GM23338 (cell line): ENCODE data around the gene GTF3C2. TPM values are rescaled to one million over a fixed set of nuclear protein-coding genes. Genes with fewer than 3 reads are reported as not detected.

Source experiments
- ATAC-seq: fragments of 200-7000 bp; cut with Tn5 transposase; 3 replicates; pipeline ENCODE4 v1.9.1; 2020
- DNase-seq: peaks from one replicate; pipeline ENCODE4 v3.0.0-alpha.2; 2015; ENCODE audit warnings: low spot score
- H2AFZ ChIP-seq: fragments of 200-600 bp; sonication (generic); 2 replicates; pipeline ENCODE4 v1.8.0; 2016; ENCODE audit warnings: antibody characterized with exemption, mild to moderate bottlenecking, moderate library complexity
- H3F3A ChIP-seq: fragments of 200-600 bp; sonication (generic); replicated peaks from 2 replicates; pipeline ENCODE4 v1.8.0; 2017; ENCODE audit warnings: antibody characterized with exemption, mixed run types, low read depth
- H3K27ac ChIP-seq: fragments of 200-600 bp; sonication (generic); 2 replicates; pipeline ENCODE4 v1.6.1; 2016; ENCODE audit warnings: low read depth
- H3K27me3 ChIP-seq: fragments of 200-600 bp; sonication (generic); 2 replicates; pipeline ENCODE4 v1.8.0; 2016; ENCODE audit warnings: mild to moderate bottlenecking, mixed run types, moderate library complexity; ENCODE audit not compliant: insufficient read depth
- H3K36me3 ChIP-seq: fragments of 200-600 bp; sonication (generic); 2 replicates; pipeline ENCODE4 v1.8.0; 2016; ENCODE audit warnings: mild to moderate bottlenecking; ENCODE audit not compliant: insufficient read depth
- H3K4me1 ChIP-seq: fragments of 200-600 bp; sonication (generic); 2 replicates; pipeline ENCODE4 v1.8.0; 2016; ENCODE audit warnings: mild to moderate bottlenecking, moderate library complexity; ENCODE audit not compliant: insufficient read depth
- H3K4me2 ChIP-seq: fragments of 200-600 bp; sonication (generic); 2 replicates; pipeline ENCODE4 v1.7.1; 2017; ENCODE audit warnings: mixed run types
- H3K4me3 ChIP-seq: fragments of 200-600 bp; sonication (generic); 2 replicates; pipeline ENCODE4 v1.6.1; 2016; ENCODE audit warnings: mixed run types
- H3K79me2 ChIP-seq: fragments of 200-600 bp; sonication (generic); replicated peaks from 2 replicates; pipeline ENCODE4 v1.8.0; 2017; ENCODE audit warnings: mild to moderate bottlenecking; ENCODE audit not compliant: insufficient read depth
- H3K9me2 ChIP-seq: fragments of 200-600 bp; sonication (generic); 2 replicates; pipeline ENCODE4 v1.8.0; 2017; ENCODE audit not compliant: insufficient read depth
- H4K20me1 ChIP-seq: fragments of 200-600 bp; sonication (generic); replicated peaks from 2 replicates; pipeline ENCODE4 v1.8.0; 2017; ENCODE audit warnings: mild to moderate bottlenecking; ENCODE audit not compliant: insufficient read depth
- H3K27ac Mint-ChIP-seq: 2 replicates; pipeline ENCODE4 v1.8.0; 2020; ENCODE audit warnings: inconsistent platforms, mild to moderate bottlenecking, moderate library complexity, mixed read lengths
- H3K27me3 Mint-ChIP-seq: 3 replicates; pipeline ENCODE4 v1.8.0; 2022; ENCODE audit warnings: low read depth, mild to moderate bottlenecking, moderate library complexity, mixed read lengths, inconsistent platforms; ENCODE audit not compliant: insufficient read depth, poor library complexity
- H3K36me3 Mint-ChIP-seq: 3 replicates; pipeline ENCODE4 v1.8.0; 2021; ENCODE audit warnings: low read depth, mild to moderate bottlenecking, inconsistent platforms, moderate library complexity, mixed read lengths
- H3K4me1 Mint-ChIP-seq: 3 replicates; pipeline ENCODE4 v1.8.0; 2020; ENCODE audit warnings: mild to moderate bottlenecking, inconsistent platforms, mixed read lengths
- H3K4me3 Mint-ChIP-seq: 3 replicates; pipeline ENCODE4 v1.8.0; 2021; ENCODE audit warnings: moderate library complexity, mild to moderate bottlenecking, inconsistent platforms, mixed read lengths
- H3K9me3 Mint-ChIP-seq: 3 replicates; pipeline ENCODE4 v1.8.0; 2020; ENCODE audit warnings: moderate library complexity, mild to moderate bottlenecking, inconsistent platforms, mixed read lengths
- CREB1 ChIP-seq: fragments of 250-450 bp; sonication (Bioruptor Pico); IDR thresholded peaks from 2 replicates; pipeline ENCODE4 v1.5.0; 2020; ENCODE audit warnings: low read depth, mild to moderate bottlenecking, moderate library complexity
- CTCF ChIP-seq, 2 experiments: fragments of 200-600 bp in 1 of 2; sonication (generic) in 1 of 2; conservative IDR thresholded peaks; 2 replicates each; pipeline versions ENCODE4 v1.5.1 to v1.6.1; 2016 to 2017; ENCODE audit warnings: antibody characterized with exemption in 2 of 2, low read depth in 2 of 2, mild to moderate bottlenecking in 2 of 2, moderate library complexity in 1 of 2
- EZH2 ChIP-seq: fragments of 200-600 bp; sonication (generic); IDR thresholded peaks from one replicate; pipeline ENCODE4 v1.8.0; 2017; ENCODE audit warnings: antibody characterized with exemption, mild to moderate bottlenecking, low read depth; ENCODE audit not compliant: unreplicated experiment
- EZH2phosphoT487 ChIP-seq: fragments of 200-600 bp; sonication (generic); IDR thresholded peaks from one replicate; pipeline ENCODE4 v1.8.1; 2018; ENCODE audit warnings: antibody characterized with exemption; ENCODE audit not compliant: unreplicated experiment
- JUNB ChIP-seq: IDR thresholded peaks from one replicate; pipeline ENCODE4 v1.6.1; 2016; ENCODE audit warnings: antibody characterized with exemption; ENCODE audit not compliant: unreplicated experiment
- NANOG ChIP-seq: IDR thresholded peaks from 2 replicates; pipeline ENCODE4 v1.6.1; 2016; ENCODE audit warnings: antibody characterized with exemption, borderline replicate concordance
- POLR2AphosphoS5 ChIP-seq: IDR thresholded peaks from 2 replicates; pipeline ENCODE4 v1.6.1; 2016; ENCODE audit warnings: antibody characterized with exemption, low read depth
- REST ChIP-seq: IDR thresholded peaks from one replicate; pipeline ENCODE4 v1.6.1; 2018; ENCODE audit warnings: antibody characterized with exemption; ENCODE audit not compliant: unreplicated experiment
- STAT1 ChIP-seq: IDR thresholded peaks from one replicate; pipeline ENCODE4 v1.6.1; 2016; ENCODE audit warnings: antibody characterized with exemption; ENCODE audit not compliant: unreplicated experiment
- ZNF114 ChIP-seq: fragments of 250-450 bp; sonication (Bioruptor Pico); IDR thresholded peaks from 2 replicates; pipeline ENCODE4 v1.5.0; 2020; ENCODE audit warnings: mild to moderate bottlenecking, moderate library complexity
- ZNF331 ChIP-seq: fragments of 250-450 bp; sonication (Bioruptor Pico); IDR thresholded peaks from 2 replicates; pipeline ENCODE4 v1.5.0; 2020; ENCODE audit warnings: low read depth, mild to moderate bottlenecking, moderate library complexity
- polyA plus RNA-seq: library from polyadenylated mRNA; unstranded; fragments of >200 nt; fragmentation: Nextera tagmentation; extraction: Ambion mirVana; gene quantifications from 2 replicates; pipeline ENCODE4 v1.2.1, GENCODE V29; 2016
- total RNA-seq: library from RNA; depleted of rRNA; stranded (reverse); fragments of >200 nt; shearing (Covaris generic); gene quantifications from 2 replicates; pipeline ENCODE4 v1.2.3, GENCODE V29; 2014

The GTF3C2 gene
- total and polyA plus RNA-seq, 2 experiments from 2014 or later: 69.1 to 118 TPM

- no peaks in the 10 kb centered on the region for H4K20me1 ChIP-seq
- Mint-ChIP-seq H3K27me3 (peaks cover 21% of the 10 kb centered on the region), H3K4me1 (peaks cover 46% of the 10 kb centered on the region), H3K36me3 (no peaks in the 10 kb centered on the region), H3K27ac (peak within 1 kb of the TSS; percentile 86), H3K4me3 (peak within 1 kb of the TSS; percentile 63), H3K9me3 (no peaks in the 10 kb centered on the region)
- peaks cover 13% of the 10 kb centered on the region for H3F3A ChIP-seq
- no peaks in the 10 kb centered on the region for H3K79me2 ChIP-seq
- ATAC-seq (peak; percentile 75), DNase-seq (peak; percentile 29)
- H3K9me2 ChIP-seq: peaks cover 4% of the 10 kb centered on the region; the same call in 1 of the 2 replicates
- peak within 1 kb of the TSS; percentile 76 for H3K4me2 ChIP-seq
- TF ChIP-seq NANOG (peak; percentile 35; the same call in 1 of the 2 replicates), EZH2phosphoT487 (no peak)
- H3K4me1 ChIP-seq: peaks cover 27% of the 10 kb centered on the region
- peak within 1 kb of the TSS; percentile 97 for H2AFZ ChIP-seq
- H3K27ac ChIP-seq: peak within 1 kb of the TSS; percentile 56; the same call in 1 of the 2 replicates
- peak within 1 kb of the TSS; percentile 41 for H3K4me3 ChIP-seq
- no peaks in the 10 kb centered on the region for H3K36me3 ChIP-seq
- no peaks in the 10 kb centered on the region for H3K27me3 ChIP-seq
Observed at GRCh38 chr2:27281855-27282559, 74.6 kb downstream of the GTF3C2 start, which contains the start of gene TRIM54. Gene TRIM54 (plus strand): TSS chr2:27282429. CDS start chr2:27282732, 303 bp downstream.

- H3K27ac Mint-ChIP-seq: no peak overlapping the region
- 0 out of 3 replicates have a peak overlapping the region, but pooled peaks have one; percentile 63 for H3K4me3 Mint-ChIP-seq
- peaks cover 40% of the 10 kb centered on the region for H3K4me1 Mint-ChIP-seq
- H3K9me3 Mint-ChIP-seq: no peaks in the 10 kb centered on the region
- Histone ChIP-seq H3K9me2 (peaks cover 4% of the 10 kb centered on the region; the same call in 1 of the 2 replicates), H3K4me3 (0 out of 2 replicates have a peak overlapping the region, but pooled peaks have one; percentile 41), H3K27ac (no peak overlapping the region), H3K36me3 (no peaks in the 10 kb centered on the region), H3F3A (peaks cover 9% of the 10 kb centered on the region), H3K4me2 (peak overlapping the region; percentile 76; the same call in 1 of the 2 replicates), H3K27me3 (no peaks in the 10 kb centered on the region), H4K20me1 (no peaks in the 10 kb centered on the region), H2AFZ (peak overlapping the region; percentile 97; the same call in 1 of the 2 replicates), H3K79me2 (no peaks in the 10 kb centered on the region), H3K4me1 (peaks cover 27% of the 10 kb centered on the region)
- DNase-seq (no peak), ATAC-seq (no peak)
- H3K27me3 Mint-ChIP-seq: peaks cover 21% of the 10 kb centered on the region
- no peaks in the 10 kb centered on the region for H3K36me3 Mint-ChIP-seq
- TF ChIP-seq CREB1 (CRISPR knock-in tag) (no peak), EZH2phosphoT487 (no peak), JUNB (no peak), POLR2AphosphoS5 (no peak), CTCF (conservative IDR thresholded peaks at IDR 0.05; ENCODE audit: low read depth in 2 of 2) (no peak), ZNF331 (no peak), STAT1 (no peak), EZH2 (no peak), NANOG (no peak), REST (no peak), ZNF114 (CRISPR knock-in tag) (no peak)
Observed at GRCh38 chr2:27281442-27281841, 75.1 kb downstream of the GTF3C2 start.
